MCF 10A (cell line): Measurements from ENCODE around the gene SLC5A4. TPM values are rescaled to one million over a fixed set of nuclear protein-coding genes. Genes with fewer than 3 reads are reported as not detected.
"Not testable (repeated sequence)": the region's sequence is repeated elsewhere in the genome, so short reads cannot be mapped to it uniquely, and the experiment has no call there.

ENCODE experiments used
- BruUV-seq: library from RNA; stranded (reverse); fragments of 400-500 nt; replicated peaks from 2 replicates; lab custom pipeline; 2021; lab: Mats Ljungman, UMichigan
- CTCF ChIA-PET: fragments of 300-600 bp; sonication (Branson Sonifier 250); formaldehyde crosslinking; extraction: SDS; loops from one replicate; lab custom pipeline; 2021; ENCODE audit warnings: antibody characterized with exemption, inconsistent platforms; lab: Yijun Ruan, JAX
- POLR2A ChIA-PET: fragments of 300-600, 350-650 bp; sonication (Branson Sonifier 250); formaldehyde crosslinking; extraction: SDS; loops from one replicate; lab custom pipeline; 2020; ENCODE audit warnings: antibody characterized with exemption, inconsistent platforms; lab: Yijun Ruan, JAX
- DNase-seq: peaks from one replicate; pipeline ENCODE4 v3.0.0-alpha.2; 2018; ENCODE audit not compliant: unreplicated experiment
- H3K27ac Mint-ChIP-seq: one replicate; pipeline ENCODE4 v1.8.0; 2022; ENCODE audit warnings: mild to moderate bottlenecking, low read depth, mixed read lengths; ENCODE audit not compliant: unreplicated experiment
- H3K27me3 Mint-ChIP-seq: one replicate; pipeline ENCODE4 v1.8.0; 2022; ENCODE audit warnings: mixed read lengths; ENCODE audit not compliant: insufficient read depth, unreplicated experiment
- H3K36me3 Mint-ChIP-seq: one replicate; pipeline ENCODE4 v1.8.0; 2022; ENCODE audit warnings: mild to moderate bottlenecking, moderate library complexity, mixed read lengths; ENCODE audit not compliant: insufficient read depth, unreplicated experiment
- H3K4me1 Mint-ChIP-seq: one replicate; pipeline ENCODE4 v1.8.0; 2022; ENCODE audit warnings: mixed read lengths; ENCODE audit not compliant: insufficient read depth, unreplicated experiment
- H3K4me3 Mint-ChIP-seq: one replicate; pipeline ENCODE4 v1.8.0; 2022; ENCODE audit warnings: mild to moderate bottlenecking, moderate library complexity, mixed read lengths; ENCODE audit not compliant: unreplicated experiment
- H3K9me3 Mint-ChIP-seq: one replicate; pipeline ENCODE4 v1.8.0; 2022; ENCODE audit warnings: mixed read lengths; ENCODE audit not compliant: unreplicated experiment
- intact Hi-C: fragments of 100-400 bp; cut with micrococcal nuclease; formaldehyde crosslinking; loops from 2 replicates; pipeline ENCODE4 v1.14.1; 2022
- total RNA-seq: library from RNA; stranded (reverse); gene quantifications from 2 replicates; pipeline ENCODE4 v1.2.3, GENCODE V29; 2022
- TF ChIP-seq, protein P1 (sequence below): fragments of 200-600 bp; IDR thresholded peaks from one replicate; pipeline ENCODE4 v1.8.0; 2022; ENCODE audit warnings: antibody characterized with exemption, mild to moderate bottlenecking; ENCODE audit not compliant: unreplicated experiment

Gene SLC5A4
- total RNA-seq, 1 experiment from 2014 or later, result not detected

DNA sequence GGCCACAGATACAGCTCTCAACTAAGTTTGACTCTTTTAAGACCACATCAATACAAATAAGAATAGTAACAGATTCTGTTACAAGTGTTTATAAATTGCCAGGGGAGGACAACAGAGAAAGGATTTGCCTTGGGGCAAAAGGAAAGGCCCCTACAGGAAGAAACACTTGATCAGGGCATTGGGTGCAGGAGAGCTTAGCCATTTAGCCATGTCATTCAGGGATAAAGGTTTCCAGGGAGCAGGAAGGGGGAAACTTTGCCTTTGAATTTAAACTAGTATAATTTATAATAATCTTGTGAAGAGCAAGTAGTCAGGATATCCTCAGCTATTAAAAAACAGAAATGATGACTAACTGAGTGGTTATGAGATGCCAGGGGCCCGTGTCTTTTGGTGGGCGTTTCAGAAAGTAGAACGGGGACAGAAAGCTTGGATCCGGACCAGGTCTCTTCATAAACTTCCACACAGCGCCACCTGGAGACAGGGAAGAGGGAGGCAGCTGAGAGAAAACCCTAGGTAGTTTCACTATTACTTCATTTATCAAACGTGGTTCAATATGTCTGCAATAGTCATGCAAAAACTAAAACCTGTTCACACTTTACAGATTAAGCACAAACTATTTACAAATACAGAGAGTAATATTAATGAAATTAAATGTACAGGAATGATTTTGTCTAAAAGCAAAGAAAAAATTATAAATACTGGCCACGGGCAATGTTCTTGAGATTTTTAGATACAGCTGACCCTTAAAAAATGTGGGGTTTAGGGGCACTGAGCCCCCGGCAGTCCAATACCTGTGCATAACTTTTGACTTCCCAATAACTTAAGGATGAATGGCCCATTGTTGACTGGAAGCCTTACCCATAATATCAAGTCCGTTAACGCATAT is 11.0 kb upstream of the SLC5A4 start:
- Mint-ChIP-seq H3K4me3 (peak overlapping the region; percentile 41), H3K4me1 (peaks cover 8% of the 10 kb centered on the region), H3K36me3 (no peaks in the 10 kb centered on the region), H3K27ac (no peak overlapping the region), H3K9me3 (no peaks in the 10 kb centered on the region), H3K27me3 (peaks cover 6% of the 10 kb centered on the region)
- intact Hi-C loops, result loop anchor here (1.0 to 10.0 kb wide), 4 partner anchors 64 to 289 kb away; partner anchors contain the start of gene FBXO7
- BruUV-seq, result no TSS peak
- CTCF ChIA-PET, result interaction anchor here (0.5 to 3.7 kb wide), 51 partner anchors 8 to 1511 kb away, joined by 3 to 44 read pairs (median 4); partner anchors contain the start of genes RFPL2 and SLC5A4
- TF ChIP-seq, protein P1, sequence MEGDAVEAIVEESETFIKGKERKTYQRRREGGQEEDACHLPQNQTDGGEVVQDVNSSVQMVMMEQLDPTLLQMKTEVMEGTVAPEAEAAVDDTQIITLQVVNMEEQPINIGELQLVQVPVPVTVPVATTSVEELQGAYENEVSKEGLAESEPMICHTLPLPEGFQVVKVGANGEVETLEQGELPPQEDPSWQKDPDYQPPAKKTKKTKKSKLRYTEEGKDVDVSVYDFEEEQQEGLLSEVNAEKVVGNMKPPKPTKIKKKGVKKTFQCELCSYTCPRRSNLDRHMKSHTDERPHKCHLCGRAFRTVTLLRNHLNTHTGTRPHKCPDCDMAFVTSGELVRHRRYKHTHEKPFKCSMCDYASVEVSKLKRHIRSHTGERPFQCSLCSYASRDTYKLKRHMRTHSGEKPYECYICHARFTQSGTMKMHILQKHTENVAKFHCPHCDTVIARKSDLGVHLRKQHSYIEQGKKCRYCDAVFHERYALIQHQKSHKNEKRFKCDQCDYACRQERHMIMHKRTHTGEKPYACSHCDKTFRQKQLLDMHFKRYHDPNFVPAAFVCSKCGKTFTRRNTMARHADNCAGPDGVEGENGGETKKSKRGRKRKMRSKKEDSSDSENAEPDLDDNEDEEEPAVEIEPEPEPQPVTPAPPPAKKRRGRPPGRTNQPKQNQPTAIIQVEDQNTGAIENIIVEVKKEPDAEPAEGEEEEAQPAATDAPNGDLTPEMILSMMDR, result peak; percentile 90
- DNase-seq, result peak; percentile 82
- POLR2A ChIA-PET, result interaction anchor here (0.9 kb wide), 1 partner anchor 288 kb away, joined by 3 read pairs; no protein-coding TSS in a partner anchor

DNA sequence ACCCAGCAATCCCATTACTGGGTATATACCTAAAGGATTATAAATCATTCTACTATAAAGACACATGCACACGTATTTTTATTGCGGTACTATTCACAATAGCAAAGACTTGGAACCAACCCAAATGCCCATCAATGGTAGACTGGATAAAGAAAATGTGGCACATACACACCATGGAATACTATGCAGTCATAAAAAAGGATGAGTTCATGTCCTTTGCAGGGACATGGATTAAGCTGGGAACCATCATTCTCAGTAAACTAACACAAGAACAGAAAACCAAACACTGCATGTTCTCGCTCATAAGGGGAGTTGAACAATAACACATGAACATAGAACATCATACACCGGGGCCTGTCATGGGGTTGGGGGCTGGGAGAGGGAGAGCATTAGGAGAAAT is 8.5 kb upstream of the SLC5A4 start:
- BruUV-seq, H3K4me1 Mint-ChIP-seq, H3K36me3 Mint-ChIP-seq, H3K4me3 Mint-ChIP-seq, DNase-seq, POLR2A ChIA-PET, H3K9me3 Mint-ChIP-seq, H3K27ac Mint-ChIP-seq: not testable (repeated sequence)
- H3K27me3 Mint-ChIP-seq, result peaks cover 31% of the 10 kb centered on the region
- CTCF ChIA-PET, result interaction anchor here (0.7 kb wide), 2 partner anchors 292 to 452 kb away, joined by 3 to 4 read pairs; no protein-coding TSS in a partner anchor
- intact Hi-C loops, result loop anchor here (10.0 kb wide), 1 partner anchor 211 kb away; the partner anchor contains the start of gene FBXO7

DNA sequence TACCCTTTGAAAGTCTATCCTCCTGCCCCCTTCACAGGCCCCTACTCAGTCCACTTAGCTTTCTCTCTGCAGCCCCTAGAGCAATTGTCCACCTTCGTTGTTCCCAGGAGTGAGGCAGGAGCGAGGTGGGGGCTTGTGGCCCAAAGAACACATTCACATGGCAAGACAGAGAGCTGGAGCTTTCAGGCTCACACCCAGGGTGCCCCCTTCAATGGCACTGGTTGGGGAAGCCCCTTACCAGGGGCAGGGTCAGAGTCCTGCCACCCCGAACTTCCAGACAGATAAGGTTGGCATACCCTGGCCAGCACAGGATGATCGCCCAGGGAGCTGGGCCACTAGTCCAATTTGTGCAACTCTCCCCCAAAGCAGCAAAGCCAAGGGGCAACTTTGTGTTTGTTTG is 6.2 kb upstream of the SLC5A4 start:
- Mint-ChIP-seq H3K36me3 (no peaks in the 10 kb centered on the region), H3K27ac (no peak overlapping the region), H3K4me1 (peaks cover 8% of the 10 kb centered on the region), H3K4me3 (no peak overlapping the region), H3K27me3 (peaks cover 41% of the 10 kb centered on the region), H3K9me3 (no peaks in the 10 kb centered on the region)
- ChIA-PET CTCF (interaction anchor here (0.8 to 2.2 kb wide), 4 partner anchors 13 to 290 kb away, joined by 3 to 7 read pairs (median 5); no protein-coding TSS in a partner anchor), POLR2A (interaction anchor here (1.1 kb wide), 1 partner anchor 12 kb away, joined by 4 read pairs; no protein-coding TSS in a partner anchor)
- no peak for DNase-seq
- intact Hi-C loops, result loop anchor here (10.0 kb wide), 1 partner anchor 213 kb away; the partner anchor contains the start of gene FBXO7
- no TSS peak for BruUV-seq
- TF ChIP-seq, protein P1, result no peak

DNA sequence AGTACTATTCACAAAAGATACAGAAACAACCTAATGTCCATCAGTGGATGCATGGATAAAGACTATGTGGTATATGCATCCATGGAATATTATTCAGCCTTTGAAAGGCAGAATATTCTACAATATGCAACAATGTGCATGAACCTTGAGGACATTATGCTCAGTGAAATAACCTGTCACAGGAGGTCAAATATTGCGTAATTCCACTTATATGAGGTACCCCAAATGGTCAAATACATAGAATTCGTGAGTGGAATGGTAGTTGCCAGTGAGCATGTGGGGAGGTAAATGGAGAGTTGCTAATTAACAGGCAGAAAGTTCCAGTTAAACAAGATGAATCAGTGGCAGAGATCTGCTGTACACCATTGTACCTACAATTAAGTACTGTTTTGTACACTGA is 3.6 kb upstream of the SLC5A4 start:
- no TSS peak for BruUV-seq

More for the DNA sequence above, 3.6 kb upstream of the SLC5A4 start:
- Mint-ChIP-seq H3K27me3 (peaks cover 59% of the 10 kb centered on the region), H3K36me3 (peaks cover 4% of the 10 kb centered on the region), H3K4me3 (no peak overlapping the region), H3K9me3 (no peaks in the 10 kb centered on the region), H3K27ac (no peak overlapping the region), H3K4me1 (peaks cover 8% of the 10 kb centered on the region)
- POLR2A ChIA-PET, result no interaction called here
- intact Hi-C loops, result no loop called here
- no peak for DNase-seq
- TF ChIP-seq, protein P1, result no peak
- CTCF ChIA-PET, result interaction anchor here (0.7 to 1.6 kb wide), 2 partner anchors 7 to 49 kb away, joined by 3 to 7 read pairs; no protein-coding TSS in a partner anchor
